Hindlimb muscle (tissue), 1 donor: Measurements from ENCODE around the gene CELSR1. TPM values are rescaled to one million over a fixed set of nuclear protein-coding genes. Genes with fewer than 3 reads are reported as not detected.
A peak's percentile ranks its signal among the peaks of the same experiment; 100 is the strongest.

Experiments
- DNase-seq: peaks from one replicate; pipeline ENCODE4 v3.0.0-alpha.2; 2013
- polyA plus RNA-seq: library from polyadenylated mRNA; unstranded; fragments of 120-200 nt; gene quantifications from one replicate; pipeline ENCODE4 v1.2.1, GENCODE V29; 2013; ENCODE audit not compliant: insufficient read length

The CELSR1 gene
- polyA plus RNA-seq, 1 donor, result 7.6 TPM

DNA sequence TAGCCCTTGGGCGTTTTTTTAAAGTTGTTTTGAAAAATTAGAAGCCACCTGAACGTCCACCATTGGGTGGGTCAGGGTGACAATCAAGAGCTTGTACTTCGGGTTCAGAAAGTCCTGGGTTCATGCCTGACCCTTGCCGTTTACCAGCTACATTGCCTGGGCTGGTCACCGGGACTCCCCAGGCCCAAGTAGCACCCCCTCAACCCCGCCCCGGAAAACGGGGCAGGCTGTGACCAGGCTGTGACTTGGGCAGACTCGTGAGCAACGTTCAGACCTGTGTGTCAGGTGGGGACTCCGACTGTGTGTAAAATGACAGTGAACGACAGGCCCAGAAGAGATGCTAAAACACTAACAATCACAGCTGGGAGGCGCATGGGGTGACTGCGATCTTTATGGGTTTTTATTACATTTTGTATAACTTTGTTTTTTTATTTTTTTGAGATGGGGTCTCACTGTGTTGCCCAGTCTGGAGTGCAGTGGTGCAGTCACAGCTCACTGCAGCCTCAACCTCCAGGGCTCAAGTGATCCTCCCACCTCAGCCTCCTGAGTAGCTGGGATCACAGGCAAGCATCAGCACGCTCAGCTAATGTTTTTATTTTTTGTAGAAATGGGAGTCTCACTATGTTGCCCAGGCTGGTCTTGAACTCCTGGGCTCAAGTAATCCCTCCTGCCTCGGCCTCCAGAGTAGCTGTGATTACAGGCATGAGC lies 145.1 kb downstream of the CELSR1 start:
- no peak for DNase-seq

DNA sequence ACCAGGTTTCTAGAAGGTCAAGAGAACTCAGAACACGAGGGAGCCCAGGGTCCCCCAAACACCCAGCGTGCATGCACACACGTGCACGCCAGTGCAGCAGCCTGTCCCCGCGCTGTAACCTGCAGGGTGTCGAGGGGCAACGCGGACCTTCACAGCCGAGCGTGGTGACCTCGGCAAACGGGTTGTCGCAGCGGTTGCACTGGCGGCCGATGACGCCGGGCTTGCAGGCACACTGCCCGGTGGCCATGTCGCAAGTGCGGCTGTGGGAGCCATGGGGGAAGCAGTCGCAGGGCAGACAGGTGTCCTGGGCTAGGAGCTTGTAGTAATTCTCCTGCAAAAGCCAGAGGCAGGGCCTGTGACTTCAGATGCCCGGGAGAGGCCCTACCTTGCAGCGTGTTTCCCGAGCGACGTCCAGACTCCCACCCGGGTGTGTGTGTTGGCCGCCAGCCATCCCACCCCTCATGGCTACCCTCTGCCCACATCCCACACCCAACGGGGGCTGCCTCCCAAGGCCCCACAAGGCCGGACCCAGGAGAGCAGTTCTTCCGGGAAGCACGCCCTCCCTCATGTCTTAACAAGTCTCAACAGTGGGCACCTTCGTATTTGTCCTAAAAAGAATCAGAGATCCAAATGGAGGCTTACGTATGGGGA lies 145.8 kb downstream of the CELSR1 start:
- no peak for DNase-seq

DNA sequence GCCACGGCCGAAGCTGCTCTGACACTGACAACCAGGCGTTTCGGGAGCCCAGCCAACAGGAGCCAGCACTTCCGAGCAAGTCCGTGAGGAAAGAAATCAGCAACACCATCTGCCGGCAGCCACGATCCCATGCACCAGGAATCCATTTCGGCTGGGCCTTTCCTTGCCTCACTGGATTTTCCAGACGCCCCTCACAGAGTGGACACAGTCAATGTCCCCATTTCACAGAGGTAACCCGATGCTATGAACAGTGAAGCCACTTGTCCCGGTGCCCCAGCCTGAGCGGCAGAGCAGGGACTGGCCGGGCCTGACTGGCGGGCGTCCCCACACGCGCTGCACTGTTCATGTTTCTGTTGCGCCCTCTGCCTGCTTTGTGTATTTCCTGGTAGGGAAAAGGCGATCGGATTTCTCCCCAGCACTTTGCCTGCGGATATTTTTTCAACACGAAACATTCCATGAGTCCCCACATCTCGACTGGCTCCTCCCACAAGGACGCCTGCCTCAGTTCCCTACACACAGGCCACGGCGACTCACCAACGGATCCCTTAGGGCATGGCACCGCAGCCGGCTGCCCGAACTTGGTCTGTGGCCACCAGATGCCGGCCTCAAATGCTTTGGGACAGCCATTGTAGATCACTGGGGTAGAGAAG lies 146.6 kb downstream of the CELSR1 start:
- peak; percentile 83 for DNase-seq

DNA sequence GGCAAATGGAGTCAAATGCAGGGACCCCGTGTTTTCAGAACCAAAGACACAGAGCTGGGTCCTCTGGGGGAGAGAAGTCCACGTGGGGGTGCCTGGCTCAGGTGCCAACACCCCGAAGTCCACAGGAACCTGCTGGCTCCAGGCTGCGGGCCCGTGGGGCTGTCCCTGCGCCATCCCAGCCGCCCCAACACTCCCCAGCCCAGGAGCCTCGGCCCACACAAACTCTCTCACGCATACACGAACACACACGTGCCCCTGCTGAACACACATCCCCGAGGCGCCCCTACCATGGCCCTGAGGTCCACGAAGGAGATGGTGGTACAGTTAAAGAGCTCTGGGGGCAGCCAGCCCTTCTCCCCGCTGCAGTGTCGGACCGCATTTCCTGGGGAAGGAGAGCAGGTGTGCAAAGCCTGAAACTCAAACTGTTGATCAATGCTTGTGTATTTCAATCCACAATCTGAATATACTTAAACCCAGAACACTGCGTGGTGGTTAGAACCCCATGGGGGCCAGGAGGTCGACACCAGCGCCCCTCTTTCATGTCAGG lies 147.2 kb downstream of the CELSR1 start:
- DNase-seq, result no peak

DNA sequence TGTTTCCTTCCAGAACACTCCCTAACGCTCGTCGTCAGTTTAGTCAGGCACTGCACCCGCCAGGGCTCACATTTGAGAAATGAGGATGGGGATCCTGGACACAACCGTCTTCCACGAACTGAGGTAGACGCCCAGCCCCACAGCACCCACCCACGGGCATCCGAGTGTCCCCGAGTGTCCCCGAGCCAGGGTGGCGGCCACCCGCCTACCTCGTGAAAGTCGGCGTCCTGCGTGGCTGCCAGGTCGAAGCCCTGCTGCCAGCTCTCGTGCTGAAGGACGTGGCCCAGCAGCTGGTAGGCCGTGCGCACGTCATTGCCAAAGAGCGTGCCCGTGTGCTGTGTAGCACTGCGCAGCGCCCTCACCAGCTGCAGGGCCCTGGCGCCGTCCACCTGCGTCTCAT lies 148.3 kb downstream of the CELSR1 start:
- no peak for DNase-seq

DNA sequence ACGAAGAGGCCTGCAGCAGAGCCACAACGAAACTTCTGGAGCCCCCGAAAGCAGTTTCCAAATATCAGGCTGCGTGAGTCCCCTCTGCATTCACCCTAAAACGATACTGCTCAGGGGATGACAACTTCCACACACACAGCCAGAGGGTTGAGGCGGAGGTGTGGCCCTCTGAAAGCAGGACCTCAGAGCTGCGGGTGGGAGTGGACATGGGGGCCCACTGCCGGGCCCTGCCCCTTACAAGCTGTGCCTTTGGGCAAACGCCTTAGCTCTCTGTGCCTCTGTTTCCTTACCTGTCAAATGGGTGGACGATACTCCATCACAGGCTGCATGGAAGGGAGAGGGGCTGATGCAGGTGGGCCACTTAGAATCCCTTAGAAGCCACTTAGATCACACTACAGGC lies 148.8 kb downstream of the CELSR1 start:
- no peak for DNase-seq

DNA sequence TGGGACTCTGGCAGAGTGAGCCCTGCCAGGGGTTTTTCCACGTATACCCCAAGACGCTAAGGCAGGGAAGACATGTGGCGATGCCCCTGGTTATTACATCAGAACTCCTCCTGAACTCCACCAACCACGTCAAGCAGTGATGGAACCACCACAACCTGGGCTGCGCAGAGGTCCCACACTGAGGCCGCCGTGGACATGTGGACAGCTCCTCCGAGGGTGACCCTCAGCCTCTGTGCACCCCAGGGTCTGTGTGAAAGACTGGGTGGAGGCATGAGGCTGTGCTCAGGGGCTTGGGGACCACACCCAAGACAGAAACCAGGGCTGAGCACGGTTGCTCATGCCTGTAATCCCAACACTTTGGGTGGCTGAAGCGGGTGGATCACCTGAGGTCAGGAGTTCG lies 149.7 kb downstream of the CELSR1 start:
- no peak for DNase-seq

DNA sequence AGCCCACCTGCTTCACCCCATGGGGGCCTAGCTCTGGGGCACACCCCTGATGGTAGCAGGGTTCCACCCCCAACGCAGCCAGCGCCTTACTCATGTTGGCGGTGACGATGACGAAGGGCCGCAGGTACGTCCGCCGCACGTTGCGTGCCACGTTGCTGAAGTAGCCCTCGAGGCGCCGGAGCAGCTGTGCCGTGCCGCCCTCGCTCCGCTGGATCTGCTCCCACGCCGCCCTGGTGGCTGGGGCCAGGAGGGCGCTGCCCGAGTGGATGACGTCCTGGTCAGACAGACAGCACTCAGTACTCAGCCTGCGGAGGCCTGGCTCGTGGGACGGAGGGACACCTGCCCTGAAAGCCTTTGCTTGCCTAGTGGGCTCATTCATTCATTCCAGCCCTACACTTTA lies 151.1 kb downstream of the CELSR1 start:
- DNase-seq, result no peak

DNA sequence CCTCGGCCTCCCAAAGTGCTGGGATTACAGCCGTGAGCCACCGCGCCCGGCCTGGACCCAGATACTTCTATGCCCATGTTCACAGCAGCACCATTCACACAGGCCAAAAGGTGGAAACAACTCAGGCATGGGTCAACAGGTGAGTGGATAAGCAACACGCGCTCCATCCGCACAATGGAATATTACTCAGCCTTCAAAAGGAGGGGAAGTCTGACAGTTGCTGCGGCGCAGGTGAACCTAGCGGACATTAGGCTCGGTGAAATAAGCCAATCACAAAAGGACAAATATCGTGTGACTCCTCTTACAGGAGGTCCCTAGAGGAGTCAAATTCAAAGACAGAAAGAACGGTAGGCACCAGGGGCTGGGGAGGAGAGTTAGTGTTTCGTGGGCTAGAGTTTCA lies 154.9 kb downstream of the CELSR1 start:
- DNase-seq, result no peak

DNA sequence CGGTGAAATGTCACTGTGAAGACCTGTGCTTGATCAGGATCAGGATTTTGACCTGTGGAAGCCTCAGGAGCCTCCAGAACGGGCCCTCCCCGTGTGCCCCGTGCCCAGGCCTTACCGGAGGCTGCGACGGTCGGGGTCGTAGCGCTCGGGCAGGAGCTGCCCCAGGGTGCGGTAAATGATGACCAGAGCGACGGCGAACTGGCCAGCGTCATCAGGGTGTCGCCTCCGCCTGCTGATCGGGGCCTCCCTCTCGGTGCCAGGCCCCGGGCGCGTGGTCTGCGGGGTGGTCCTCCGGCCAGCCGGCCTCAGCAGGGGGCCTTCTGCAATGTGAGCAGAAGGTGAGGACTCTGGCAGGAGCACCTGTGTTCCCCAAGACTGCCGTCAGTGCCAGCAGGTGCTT lies 155.7 kb downstream of the CELSR1 start:
- DNase-seq, result no peak

DNA sequence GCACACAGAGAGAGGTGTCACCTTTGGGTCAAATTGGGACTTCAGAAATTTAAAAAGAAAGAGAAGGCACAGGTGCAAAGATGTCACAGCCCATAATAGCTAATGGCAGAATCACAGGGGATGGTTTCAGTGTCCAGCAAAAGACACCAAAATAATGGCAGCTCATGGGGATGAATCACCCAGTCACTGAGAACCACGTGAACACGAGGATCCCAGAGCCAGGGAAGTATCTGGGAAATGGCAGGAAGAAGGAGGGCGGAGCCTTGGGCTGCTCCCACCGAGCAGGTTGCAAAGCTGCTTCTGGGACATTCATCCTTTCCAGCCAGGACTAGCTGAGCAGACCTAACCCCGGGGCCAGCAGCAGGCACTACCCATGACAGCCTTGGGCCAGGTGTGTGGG lies 156.3 kb downstream of the CELSR1 start:
- no peak for DNase-seq

DNA sequence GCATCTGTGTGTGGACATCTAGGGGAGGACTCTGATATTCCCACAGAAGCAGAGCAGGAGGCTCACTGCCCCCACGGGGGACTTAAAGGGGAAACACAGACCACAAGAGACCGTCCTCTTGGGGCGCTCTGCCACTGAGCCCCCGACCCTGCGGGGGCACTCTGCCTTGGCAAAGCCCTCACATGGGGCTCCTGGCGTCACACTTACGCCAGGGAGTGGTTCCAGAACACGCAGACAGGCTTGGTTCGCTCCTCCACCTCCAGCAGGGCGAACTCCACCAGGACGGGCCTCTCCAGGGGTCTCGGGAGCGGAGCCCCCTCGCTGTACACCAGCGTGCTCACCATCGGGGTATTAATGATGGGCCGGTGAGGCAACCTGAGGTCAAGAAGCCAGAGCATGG lies 156.8 kb downstream of the CELSR1 start:
- no peak for DNase-seq

DNA sequence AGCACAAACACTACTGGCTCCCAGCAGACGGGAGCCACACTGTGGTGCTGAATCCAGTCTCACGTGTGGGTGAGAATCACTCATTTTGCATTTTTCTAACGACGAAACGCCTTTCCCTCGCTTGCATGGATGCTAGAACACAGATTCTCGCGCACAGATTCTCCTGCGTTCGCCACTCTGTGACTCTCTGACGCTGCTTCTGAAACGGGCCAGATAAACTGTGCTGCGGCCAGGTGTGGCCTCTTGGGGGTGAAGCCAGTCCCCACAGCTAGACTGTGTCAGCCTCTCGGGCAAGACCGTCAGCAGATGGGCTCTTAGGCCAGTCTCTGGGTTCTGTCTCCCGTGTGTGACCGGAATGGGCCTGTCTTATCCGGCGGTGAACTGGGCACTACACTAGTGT lies 157.4 kb downstream of the CELSR1 start:
- DNase-seq, result no peak

DNA sequence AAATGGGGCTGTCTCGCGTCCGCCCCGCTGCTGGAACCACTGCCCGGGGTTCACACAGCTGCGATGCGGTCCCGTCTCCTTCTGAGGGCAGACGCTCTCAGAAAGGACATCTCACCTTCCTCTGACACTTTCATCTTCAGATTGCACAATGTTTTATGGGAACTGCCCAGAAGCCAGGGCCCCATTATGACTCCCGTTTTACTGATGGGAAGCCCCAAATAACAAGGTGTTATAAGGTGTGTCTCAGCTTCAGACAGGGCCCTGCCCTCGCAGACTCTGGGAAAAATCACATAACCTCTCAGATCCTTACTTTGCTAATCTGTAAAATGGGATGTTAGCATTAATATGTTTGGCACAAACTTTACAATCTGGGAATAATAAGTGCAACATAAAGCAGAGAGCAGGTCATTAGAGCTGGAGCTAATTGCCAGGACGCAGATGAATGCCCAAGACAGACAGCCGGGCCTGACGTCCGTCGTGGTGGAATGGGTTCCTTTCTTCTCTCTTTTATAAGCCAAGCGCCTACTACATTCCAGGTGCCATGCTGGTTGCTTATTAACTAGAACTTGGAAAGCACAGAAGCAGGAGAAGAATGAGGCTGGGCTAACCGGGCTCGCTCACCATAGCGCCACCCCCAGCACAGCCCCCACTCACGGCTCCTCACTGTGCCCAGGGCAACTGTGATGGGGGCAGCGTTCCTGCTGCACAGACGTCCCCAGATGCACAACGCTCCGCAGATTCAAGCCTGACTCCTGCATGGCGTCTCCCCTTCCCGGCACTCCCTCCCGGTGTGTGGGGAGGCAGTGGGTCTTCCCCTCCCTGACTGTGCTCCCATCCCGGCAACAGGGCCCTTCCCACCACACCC lies 158.1 kb downstream of the CELSR1 start:
- DNase-seq, result no peak

DNA sequence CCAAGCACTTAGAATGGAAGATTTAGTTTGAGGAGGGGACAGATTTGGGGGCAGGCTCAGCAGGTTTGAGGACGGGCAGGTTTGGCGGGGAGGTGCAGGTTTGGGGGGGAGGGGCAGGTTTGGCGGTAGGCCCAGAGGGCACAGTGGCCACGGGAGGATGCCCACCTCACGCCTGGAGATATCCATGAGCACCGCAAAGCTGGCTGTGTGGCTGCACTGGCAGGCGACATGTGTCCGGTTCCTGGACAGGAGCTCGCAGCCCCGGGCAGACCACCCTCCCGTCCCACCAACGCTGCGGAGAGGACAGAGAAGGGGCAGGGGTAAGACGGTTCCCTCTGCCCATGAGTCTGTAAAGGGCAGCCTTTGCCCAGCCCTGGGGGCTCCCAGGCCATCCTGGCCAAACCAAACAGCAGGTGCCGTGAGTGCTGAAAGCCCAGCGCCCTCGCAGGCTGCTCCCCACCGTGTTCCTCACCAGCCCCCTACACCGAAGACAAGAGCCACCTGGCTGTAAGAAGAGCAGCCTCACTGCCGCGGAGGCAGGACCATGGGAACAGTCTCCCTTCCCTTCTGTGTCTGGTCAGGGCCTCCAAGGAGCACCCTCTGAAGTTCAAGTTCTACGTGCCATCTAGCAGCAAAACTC lies 158.9 kb downstream of the CELSR1 start:
- no peak for DNase-seq

DNA sequence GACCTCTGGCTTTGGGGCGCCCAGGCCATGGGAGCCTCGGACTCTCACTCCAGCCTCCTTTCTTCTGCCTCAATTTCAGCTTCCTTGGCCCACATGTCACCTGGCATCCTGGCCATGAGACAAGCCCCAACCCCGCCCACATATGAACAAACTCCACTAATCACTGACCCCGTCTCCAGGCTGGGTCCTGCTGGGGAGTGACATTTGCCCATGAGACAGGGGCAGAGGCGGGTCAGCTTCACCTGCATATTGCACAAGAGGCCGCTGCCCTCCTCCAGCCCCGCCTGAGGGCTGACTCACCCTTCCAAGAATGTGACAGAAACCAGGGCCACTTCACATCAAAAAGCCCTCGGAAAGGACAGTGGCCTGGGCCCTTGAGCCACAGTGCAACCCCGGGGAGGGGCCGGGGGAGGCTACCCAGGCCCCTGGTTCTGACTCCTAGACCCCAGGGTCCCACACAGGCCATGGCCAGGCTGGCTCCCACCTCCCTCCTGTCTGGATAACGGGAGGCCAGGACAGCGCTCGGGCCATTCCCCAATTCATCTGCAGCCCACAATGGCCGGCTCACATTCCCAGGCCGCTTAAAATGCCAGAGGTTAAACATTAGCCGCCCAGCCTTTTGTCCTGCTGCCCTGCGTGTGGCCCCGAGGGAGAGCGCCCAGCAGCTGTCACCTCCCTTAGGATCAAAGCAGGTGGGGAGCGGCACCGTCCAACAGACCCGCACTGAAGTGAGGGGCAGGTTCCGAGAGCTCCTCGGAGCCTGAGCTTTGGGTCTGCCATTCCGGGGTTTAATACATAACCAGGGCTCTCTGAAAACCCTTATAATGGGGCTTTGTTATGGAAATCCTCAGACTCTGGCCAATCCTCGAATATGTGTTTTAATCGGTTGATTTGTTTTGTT lies 159.6 kb downstream of the CELSR1 start:
- no peak for DNase-seq

DNA sequence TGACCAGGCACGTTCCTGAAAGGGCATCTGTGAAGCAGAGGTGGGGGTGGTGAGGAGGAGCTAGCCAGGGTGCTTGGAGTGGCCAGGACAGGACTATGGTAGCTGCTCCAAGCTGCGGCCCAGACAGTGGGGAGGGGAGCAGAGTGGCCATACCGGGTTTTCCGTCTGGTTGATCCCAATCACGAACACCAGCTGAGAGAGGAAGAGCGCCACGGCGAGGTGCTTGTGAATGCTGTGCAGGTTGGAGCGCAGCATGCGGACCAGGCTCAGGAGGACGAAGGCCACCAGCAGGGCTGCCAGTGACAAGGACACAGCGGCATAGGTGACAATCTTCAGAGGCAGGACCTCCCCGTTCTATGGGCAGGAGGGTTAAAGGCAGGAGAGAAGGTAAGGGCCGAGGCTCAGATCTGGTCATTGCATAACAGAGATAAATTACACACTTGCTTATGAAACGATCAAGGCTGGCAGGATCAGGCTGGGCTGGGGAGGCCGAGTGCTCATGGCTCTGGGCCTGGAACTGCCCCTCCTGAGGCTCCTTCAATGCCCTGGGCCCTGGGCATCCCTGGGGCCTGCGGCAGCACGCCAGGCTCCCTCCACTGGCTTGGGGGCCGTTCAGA lies 160.4 kb downstream of the CELSR1 start:
- no peak for DNase-seq

DNA sequence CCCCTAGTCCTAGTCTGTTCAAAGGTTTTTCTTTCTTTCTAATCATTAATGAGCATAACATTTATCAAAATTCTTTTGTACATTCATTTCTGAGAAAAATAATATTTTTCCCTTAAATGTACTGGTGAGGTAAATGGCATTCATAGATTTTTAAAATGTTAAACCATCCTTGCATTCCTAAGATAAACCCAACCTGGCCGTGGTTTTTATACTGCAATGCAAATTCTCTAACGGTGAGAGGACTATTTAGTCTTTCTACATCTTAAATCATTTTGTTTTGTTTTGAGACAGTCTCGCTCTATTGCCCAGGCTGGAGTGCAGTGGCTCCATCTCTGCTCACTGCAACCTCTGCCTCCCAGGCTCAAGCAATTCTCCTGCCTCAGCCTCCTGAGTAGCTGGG lies 161.3 kb downstream of the CELSR1 start:
- DNase-seq, result no peak

DNA sequence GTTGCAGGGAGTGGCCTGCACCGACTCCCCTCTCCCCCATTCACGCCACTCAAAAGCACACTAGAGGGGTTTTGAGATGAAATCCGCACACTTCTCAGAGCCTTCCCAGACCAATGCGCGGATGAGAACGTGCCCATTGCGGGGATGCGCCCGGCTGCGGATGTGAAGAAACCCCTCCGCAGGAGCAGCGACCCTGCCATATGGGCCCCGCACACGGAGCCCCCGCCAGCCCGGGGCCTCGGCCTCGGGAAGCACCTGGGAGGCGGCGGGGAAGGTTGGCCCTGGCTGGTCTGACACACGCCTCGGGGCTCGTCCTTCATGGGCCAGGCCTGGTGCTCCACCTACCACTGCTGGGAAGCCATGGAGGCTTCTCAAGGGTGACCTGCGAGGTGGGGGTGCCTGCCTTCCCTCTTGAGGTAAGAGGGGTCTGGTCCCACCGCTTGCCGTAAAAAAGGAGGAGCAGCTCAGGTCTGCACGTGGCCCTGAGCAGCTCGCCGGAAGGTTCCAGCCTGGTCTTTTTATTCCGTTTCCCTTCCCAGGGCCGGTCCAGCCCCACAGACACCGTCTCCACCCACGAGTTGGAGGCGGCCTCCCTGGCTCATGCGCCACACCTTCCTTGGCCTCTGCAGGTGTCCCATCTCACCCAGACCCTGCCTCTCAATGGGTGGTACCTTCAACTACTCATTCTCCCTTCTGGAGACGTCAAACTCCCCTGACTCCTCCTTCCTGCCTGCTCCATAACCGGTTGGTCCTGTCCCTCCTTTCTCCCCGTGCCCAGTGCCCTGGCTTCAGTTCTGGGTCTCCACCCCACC lies 162.6 kb downstream of the CELSR1 start:
- no peak for DNase-seq
